HG03439 (cell line): ENCODE results near the gene NISCH.

Experiments used
- ATAC-seq: cut with Tn5 transposase; IDR thresholded peaks from one replicate; pipeline ENCODE4 v1.9.1; 2021; ENCODE audit warnings: mild to moderate bottlenecking, moderate library complexity; ENCODE audit not compliant: unreplicated experiment

The NISCH gene

GRCh38 chr3:52536112-52536368 is 80.6 kb downstream of the NISCH start:
- no peak for ATAC-seq

- peak; percentile 85 for ATAC-seq
These were observed 81.2 kb downstream of the NISCH start, which contains the start of gene UQCC5 for GRCh38 chr3:52536369-52537164. Gene UQCC5, plus strand, starts transcription at chr3:52536605. Its CDS starts 151 bp downstream, at chr3:52536756.

- ATAC-seq: no peak
These were observed 81.8 kb downstream of the NISCH start for GRCh38 chr3:52537165-52537620.

- ATAC-seq: no peak
These were observed 82.5 kb downstream of the NISCH start for GRCh38 chr3:52537726-52538421.

- no peak for ATAC-seq
These were observed 83.7 kb downstream of the NISCH start for GRCh38 chr3:52539010-52539653.

- no peak for ATAC-seq
These were observed 85.6 kb downstream of the NISCH start for GRCh38 chr3:52541050-52541449.
